Measurements from ENCODE around the gene SLC2A14. TPM values are rescaled to one million over a fixed set of nuclear protein-coding genes. Genes with fewer than 3 reads are reported as not detected.

The SLC2A14 gene
- total RNA-seq, result not detected in 2 replicates

GRCh38 chr12:7872566-7873319 lies at the start of gene SLC2A14:
TSS of gene SLC2A14 (minus strand) at chr12:7872915. CDS start at chr12:7869880, 3,035 bp downstream.

GRCh38 chr12:7788884-7789528 lies 83.7 kb downstream of the SLC2A14 start, which contains the start of gene NANOG:
TSS of gene NANOG (plus strand) at chr12:7789402. CDS start at chr12:7789615, 213 bp downstream.

Small RNAs within 50 kb of the gene (small RNA-seq; reads per million reads assigned to genes)
- gene RF00019, result not detected

Other genes with a start within 250 kb of the SLC2A14 start
- not detected in 2 replicates for gene APOBEC1, start 207.0 kb downstream of the SLC2A14 start, total RNA-seq
- not detected in 2 replicates for gene GDF3, start 177.1 kb downstream of the SLC2A14 start, total RNA-seq
- not detected in 2 replicates for gene DPPA3, start 161.5 kb downstream of the SLC2A14 start, total RNA-seq
- not detected in 2 replicates for gene CLEC4C, start 125.5 kb downstream of the SLC2A14 start, total RNA-seq
- gene NANOGNB, start 107.7 kb downstream of the SLC2A14 start, total RNA-seq, result not detected in 2 replicates
- gene NANOG, start 83.5 kb downstream of the SLC2A14 start, total RNA-seq, result under 0.01 and 0.11 TPM in 2 replicates
- gene SLC2A3, start 63.3 kb upstream of the SLC2A14 start, total RNA-seq, result 19.3 and 21.2 TPM in 2 replicates
- 8.8 and 10.6 TPM in 2 replicates for gene FOXJ2, start 159.8 kb upstream of the SLC2A14 start, total RNA-seq
- gene C3AR1, start 193.4 kb upstream of the SLC2A14 start, total RNA-seq, result not detected in 2 replicates
- 30.2 and 39.3 TPM in 2 replicates for gene NECAP1, start 209.4 kb upstream of the SLC2A14 start, total RNA-seq